K562 (cell line): Measurements from ENCODE around the gene AP1G2. TPM values are rescaled to one million over a fixed set of nuclear protein-coding genes. Genes with fewer than 3 reads are reported as not detected.

Experiments used
- ATAC-seq: fragments of 200-7000 bp; cut with Tn5 transposase; 3 replicates; pipeline ENCODE4 v1.9.1; 2020; ENCODE audit warnings: moderate library complexity
- BruUV-seq: library from RNA; stranded (reverse); fragments of 400-500 nt; replicated peaks from 2 replicates; lab custom pipeline; 2021; lab: Mats Ljungman, UMichigan
- CTCF ChIA-PET: fragments of 300-600 bp; formaldehyde crosslinking; extraction: SDS; loops from one replicate; lab custom pipeline; 2021; ENCODE audit warnings: low intra/inter-chr PET ratio; lab: Yijun Ruan, JAX
- POLR2A ChIA-PET: fragments of 300-600, 350-650 bp; sonication (Branson Sonifier 250); formaldehyde crosslinking; extraction: SDS; loops from one replicate; lab custom pipeline; 2021; ENCODE audit warnings: antibody characterized with exemption, inconsistent platforms; lab: Yijun Ruan, JAX
- DNase-seq, 4 experiments: peaks; one replicate each; pipeline versions ENCODE4 v3.0.0 to v3.0.0-alpha.2; 2011 to 2018; ENCODE audit warnings: low spot score in 3 of 4, mixed read lengths in 3 of 4; ENCODE audit errors: extremely low read depth in 1 of 4
- FAIRE-seq: peaks from 2 replicates; lab custom pipeline; 2011; peaks lifted over from hg19 to GRCh38; lab: Jason Lieb, UNC
- H2AFZ ChIP-seq: 2 replicates; pipeline ENCODE4 v1.6.0; 2011; ENCODE audit warnings: low read depth, low read length, control low read depth, inconsistent platforms
- H3K27ac ChIP-seq: fragments of 200-600 bp; 3 replicates; pipeline ENCODE4 v1.8.0; 2011; ENCODE audit warnings: low read depth, mild to moderate bottlenecking, control low read depth, inconsistent platforms, low read length, moderate library complexity, mixed read lengths; ENCODE audit errors: extremely low read depth
- H3K27me3 ChIP-seq, 2 experiments: fragments of 300-600 bp in 1 of 2; 2 replicates in 1 of 2; 3 replicates in 1 of 2; pipeline versions ENCODE4 v1.6.0 to v1.8.0; 2011; ENCODE audit warnings: inconsistent platforms in 2 of 2, low read length in 2 of 2, mild to moderate bottlenecking in 1 of 2, mixed read lengths in 1 of 2, moderate library complexity in 1 of 2; ENCODE audit not compliant: control insufficient read depth in 2 of 2, insufficient read depth in 2 of 2
- H3K36me3 ChIP-seq: fragments of 300-600 bp; 3 replicates; pipeline ENCODE4 v1.8.0; 2011; ENCODE audit warnings: mild to moderate bottlenecking, low read length, inconsistent platforms; ENCODE audit not compliant: control insufficient read depth, insufficient read depth
- H3K4me1 ChIP-seq, 2 experiments: fragments of 200-600 bp in 1 of 2; replicated peaks in 1 of 2; 2 replicates in 1 of 2; 3 replicates in 1 of 2; pipeline versions ENCODE4 v1.5.1 to v1.8.0; 2011; ENCODE audit warnings: inconsistent platforms in 2 of 2, low read length in 2 of 2, mild to moderate bottlenecking in 1 of 2, mixed read lengths in 1 of 2, moderate library complexity in 1 of 2; ENCODE audit not compliant: control insufficient read depth in 2 of 2, insufficient read depth in 2 of 2
- H3K4me2 ChIP-seq: 2 replicates; pipeline ENCODE4 v1.6.1; 2011; ENCODE audit warnings: low read length, control low read depth, inconsistent platforms, mixed read lengths; ENCODE audit not compliant: insufficient read depth
- H3K4me3 ChIP-seq: fragments of 200-600 bp; sonication (generic), shearing (Covaris generic); 2 replicates; pipeline ENCODE4 v1.5.1; 2016; ENCODE audit warnings: control low read depth, inconsistent platforms
- H3K79me2 ChIP-seq: fragments of 200-600 bp; 3 replicates; pipeline ENCODE4 v1.8.0; 2011; ENCODE audit warnings: low read length, inconsistent platforms; ENCODE audit not compliant: control insufficient read depth, insufficient read depth
- H3K9ac ChIP-seq, 2 experiments: 2 replicates each; pipeline versions ENCODE4 v1.6.0 to v1.6.1; 2011; ENCODE audit warnings: low read depth in 2 of 2, low read length in 2 of 2, control low read depth in 1 of 2, inconsistent platforms in 1 of 2, mild to moderate bottlenecking in 1 of 2, mixed read lengths in 1 of 2; ENCODE audit not compliant: insufficient read depth in 1 of 2
- H3K9me1 ChIP-seq: one replicate; pipeline ENCODE4 v1.6.0; 2011; ENCODE audit warnings: inconsistent platforms, mild to moderate bottlenecking, low read length, moderate library complexity; ENCODE audit not compliant: control insufficient read depth, insufficient read depth
- H3K9me3 ChIP-seq: replicated peaks from 2 replicates; pipeline ENCODE4 v1.5.1; 2011; ENCODE audit warnings: low read depth, low read length, inconsistent platforms; ENCODE audit not compliant: control insufficient read depth, insufficient read depth
- H4K20me1 ChIP-seq: replicated peaks from 2 replicates; pipeline ENCODE4 v1.6.1; 2011; ENCODE audit warnings: low read length, inconsistent platforms, mixed read lengths; ENCODE audit not compliant: control insufficient read depth, insufficient read depth
- ATF7 ChIP-seq: fragments of 450-650 bp; IDR thresholded peaks from 2 replicates; pipeline ENCODE4 v1.7.1; 2014; ENCODE audit warnings: mild to moderate bottlenecking, moderate library complexity
- CREM ChIP-seq: IDR thresholded peaks from 2 replicates; pipeline ENCODE4 v1.6.1; 2014; ENCODE audit warnings: antibody characterized with exemption, low read depth
- ILK ChIP-seq: fragments of 450-650 bp; IDR thresholded peaks from 2 replicates; pipeline ENCODE4 v1.6.1; 2016; ENCODE audit warnings: missing genetic modification characterization, low read depth, mild to moderate bottlenecking, missing compliant biosample characterization, moderate library complexity, borderline replicate concordance
- JUND ChIP-seq, 2 experiments: IDR thresholded peaks; 2 replicates in 1 of 2; 3 replicates in 1 of 2; pipeline ENCODE4 v1.6.1; 2011; ENCODE audit warnings: borderline replicate concordance in 2 of 2, low read depth in 2 of 2, low read length in 2 of 2, improper control_type of control experiment in 1 of 2, missing biosample characterization in 1 of 2, missing genetic modification characterization in 1 of 2, missing genetic modification reagents in 1 of 2
- MAFF ChIP-seq: IDR thresholded peaks from 2 replicates; pipeline ENCODE4 v1.6.1; 2012; ENCODE audit warnings: low read length, improper control_type of control experiment
- MEF2A ChIP-seq: IDR thresholded peaks from 2 replicates; pipeline ENCODE4 v1.6.1; 2011; ENCODE audit warnings: low read depth, mild to moderate bottlenecking, low read length, moderate library complexity; ENCODE audit not compliant: control insufficient read depth
- PCBP1 ChIP-seq: fragments of 200-400 bp; formaldehyde crosslinking; IDR thresholded peaks from 2 replicates; pipeline ENCODE4 v1.6.1; 2018; ENCODE audit warnings: mild to moderate bottlenecking, low read depth, low read length; ENCODE audit not compliant: poor library complexity, severe bottlenecking
- PHF20 ChIP-seq: fragments of 450-650 bp; IDR thresholded peaks from 2 replicates; pipeline ENCODE4 v1.6.1; 2018; ENCODE audit not compliant: partially characterized antibody
- RBM14 ChIP-seq: fragments of 200-400 bp; formaldehyde crosslinking; IDR thresholded peaks from 2 replicates; pipeline ENCODE4 v1.6.1; 2018; ENCODE audit warnings: low read depth, mild to moderate bottlenecking, low read length, moderate library complexity, borderline replicate concordance; ENCODE audit not compliant: insufficient read depth
- REST ChIP-seq, 2 experiments: fragments of 450-650 bp; formaldehyde crosslinking in 1 of 2; IDR thresholded peaks; 2 replicates each; pipeline versions ENCODE4 v1.4.0 to v1.6.1; 2014 to 2020; ENCODE audit warnings: mild to moderate bottlenecking in 2 of 2, borderline replicate concordance in 1 of 2, low read depth in 1 of 2
- U2AF2 ChIP-seq: fragments of 200-400 bp; formaldehyde crosslinking; optimal IDR thresholded peaks from 2 replicates; pipeline ENCODE3; 2017; ENCODE audit warnings: low read depth, mild to moderate bottlenecking, low read length
- ZSCAN32 ChIP-seq: fragments of 450-650 bp; formaldehyde crosslinking; IDR thresholded peaks from 2 replicates; pipeline ENCODE4 v1.4.0; 2020; ENCODE audit warnings: mild to moderate bottlenecking, moderate library complexity
- WGBS: fragments of 100-300 bp; shearing (Covaris generic); methylation state at CpG from one replicate; pipeline ENCODE4 v1.1.6; 2016; ENCODE audit warnings: low coverage, mixed read lengths; ENCODE audit not compliant: insufficient coverage; ENCODE audit errors: missing lambda C conversion rate; 5-methylcytosine and 5-hydroxymethylcytosine counted together
- in situ Hi-C: fragments of 300-500 bp; cut with MboI; formaldehyde crosslinking; loops from 4 replicates; pipeline ENCODE4 v1.15.0; 2018; ENCODE audit warnings: inconsistent platforms, mixed read lengths
- intact Hi-C: fragments of 100-400 bp; cut with micrococcal nuclease; formaldehyde crosslinking; loops from 2 replicates; pipeline ENCODE4 v1.14.2; 2022
- polyA plus RNA-seq, 8 experiments: library from polyadenylated mRNA; depleted of rRNA in 4 of 8; stranded (reverse) in 5 of 8; unstranded in 3 of 8; fragments of >200 nt; fragmentation: Nextera tagmentation in 2 of 8; fragmentation: Illumina TruSeq in 1 of 8; extraction: Ambion mirVana in 2 of 8; extraction: Trizol in 1 of 8; gene quantifications; 2 replicates each; pipeline versions ENCODE4 v1.2.1 to v1.2.3, GENCODE V29; 2011 to 2014; ENCODE audit warnings: inconsistent platforms in 1 of 8, missing spikeins in 1 of 8
- total RNA-seq, 7 experiments: library from RNA; depleted of rRNA in 6 of 7; stranded (reverse); fragments of >200 nt in 6 of 7; fragmentation: Illumina TruSeq in 2 of 7; extraction: Trizol in 2 of 7; gene quantifications; 2 replicates each; pipeline versions ENCODE4 v1.2.1 to v1.2.3, GENCODE V29; 2011 to 2021; ENCODE audit warnings: low replicate concordance in 1 of 7

Gene AP1G2
- total and polyA plus RNA-seq, 9 of the 15 experiments (the other 6 are each of a cell fraction or from before 2014, with no cell fraction given): 19.1 to 83.5 (median 33.3) TPM

GRCh38 chr14:23602181-23603095 is 34.8 kb upstream of the AP1G2 start:
- Histone ChIP-seq H3K27ac (no peak overlapping the region), H3K4me2 (no peak overlapping the region), H3K27me3 (peaks cover 0 to 11% of the 10 kb centered on the region in 2 experiments; a peak in 2 of 5 replicates), H4K20me1 (no peaks in the 10 kb centered on the region), H3K9me1 (no peaks in the 10 kb centered on the region), H3K9ac (no peak overlapping the region), H3K4me3 (no peak overlapping the region), H3K9me3 (no peaks in the 10 kb centered on the region), H2AFZ (no peak overlapping the region), H3K79me2 (no peaks in the 10 kb centered on the region), H3K4me1 (no peaks in the 10 kb centered on the region; a peak in 1 of 5 replicates), H3K36me3 (no peaks in the 10 kb centered on the region)
- intact Hi-C loops (no loop called here), in situ Hi-C loops (no loop called here)
- ATAC-seq (no peak), DNase-seq (no peak), FAIRE-seq (no peak)
- CTCF ChIA-PET: no interaction called here
- WGBS: 5% methylated on average over 11 of the region's 12 CpGs
- BruUV-seq: no TSS peak
- POLR2A ChIA-PET: no interaction called here
- TF ChIP-seq REST (IDR thresholded peaks at IDR 0.05; ENCODE audit: borderline replicate concordance) (no peak), REST (CRISPR knock-in tag; IDR thresholded peaks at IDR 0.05; ENCODE audit: low read depth) (no peak), RBM14 (no peak), JUND (IDR thresholded peaks at IDR 0.05; ENCODE audit: borderline replicate concordance, low read depth, low read length) (0 out of 2 replicates have a peak, but pooled peaks have one; percentile 16), JUND (tag; IDR thresholded peaks at IDR 0.05; ENCODE audit: borderline replicate concordance, low read depth, low read length) (no peak), PCBP1 (no peak), U2AF2 (no peak), CREM (0 out of 2 replicates have a peak, but pooled peaks have one; percentile 8), ATF7 (no peak), ZSCAN32 (CRISPR knock-in tag) (no peak), MEF2A (peak; percentile 85), ILK (no peak), MAFF (no peak), PHF20 (no peak)
